HCT116 (cell line): Measurements from ENCODE around the gene ULBP1. TPM values are rescaled to one million over a fixed set of nuclear protein-coding genes. Genes with fewer than 3 reads are reported as not detected.
"Not testable (repeated sequence)": the region's sequence is repeated elsewhere in the genome, so short reads cannot be mapped to it uniquely, and the experiment has no call there.

Experiments
- ATAC-seq: fragments of 200-7000 bp; cut with Tn5 transposase; 2 replicates; pipeline ENCODE4 v1.9.1; 2020; ENCODE audit warnings: mild to moderate bottlenecking, moderate library complexity
- BruUV-seq: library from RNA; stranded (reverse); fragments of 400-500 nt; replicated peaks from 2 replicates; lab custom pipeline; 2021; lab: Mats Ljungman, UMichigan
- CTCF ChIA-PET: fragments of 300-600 bp; sonication (Branson Sonifier 250); formaldehyde crosslinking; loops from one replicate; lab custom pipeline; 2021; ENCODE audit warnings: antibody characterized with exemption; lab: Charles Lee
- POLR2A ChIA-PET: fragments of 300-600, 350-600 bp; sonication (Branson Sonifier 250); formaldehyde crosslinking; loops from one replicate; lab custom pipeline; 2021; ENCODE audit warnings: antibody characterized with exemption; lab: Charles Lee
- RAD21 ChIA-PET, 2 experiments: fragments of 300-600 bp; sonication (Branson Sonifier 250); formaldehyde crosslinking; loops; one replicate each; lab custom pipeline; 2023; ENCODE audit warnings: low total read pairs in 2 of 2; ENCODE audit not compliant: uncharacterized antibody in 2 of 2, unreplicated experiment in 2 of 2, low non-redundant PET in 1 of 2; lab: Charles Lee
- DNase-seq: peaks from one replicate; pipeline ENCODE4 v3.0.0-alpha.2; 2010; ENCODE audit warnings: low read depth, low spot score
- H2AFZ ChIP-seq: fragments of 200-600 bp; shearing (Covaris generic), sonication (generic); 2 replicates; pipeline ENCODE4 v1.6.1; 2017; ENCODE audit warnings: low read depth, mixed run types, mixed read lengths, antibody characterized with exemption, low read length; ENCODE audit not compliant: poor library complexity, severe bottlenecking
- H3K27ac ChIP-seq: 2 replicates; pipeline ENCODE4 v1.5.1; 2012; ENCODE audit warnings: low read depth, low read length
- H3K27me3 ChIP-seq: fragments of 200-600 bp; sonication (generic); 2 replicates; pipeline ENCODE4 v1.6.1; 2016; ENCODE audit warnings: mixed run types, low read length, mixed read lengths; ENCODE audit not compliant: insufficient read depth
- H3K36me3 ChIP-seq, 2 experiments: fragments of 200-500 bp in 1 of 2; fragments of 200-600 bp in 1 of 2; sonication (Bioruptor generic) in 1 of 2; sonication (generic) in 1 of 2; 2 replicates each; pipeline versions ENCODE4 v1.5.1 to v1.6.1; 2014 to 2016; ENCODE audit warnings: low read length in 2 of 2, inconsistent platforms in 1 of 2, mixed read lengths in 1 of 2, mixed run types in 1 of 2; ENCODE audit not compliant: insufficient read depth in 2 of 2, control insufficient read depth in 1 of 2
- H3K4me1 ChIP-seq, 2 experiments: fragments of 200-600 bp in 1 of 2; sonication (generic) in 1 of 2; 2 replicates each; pipeline versions ENCODE4 v1.5.1 to v1.6.1; 2012 to 2017; ENCODE audit warnings: low read length in 2 of 2, inconsistent platforms in 1 of 2, mild to moderate bottlenecking in 1 of 2, mixed read lengths in 1 of 2, mixed run types in 1 of 2, moderate library complexity in 1 of 2; ENCODE audit not compliant: insufficient read depth in 2 of 2, control insufficient read depth in 1 of 2
- H3K4me2 ChIP-seq: fragments of 200-600 bp; sonication (generic); 2 replicates; pipeline ENCODE4 v1.6.1; 2017; ENCODE audit warnings: mixed run types, low read length, mixed read lengths
- H3K4me3 ChIP-seq, 2 experiments: fragments of 200-600 bp in 1 of 2; sonication (generic) in 1 of 2; replicated peaks in 1 of 2; 2 replicates each; pipeline ENCODE4 v1.5.1; 2011 to 2016; ENCODE audit warnings: low read length in 2 of 2, control low read depth in 1 of 2, low read depth in 1 of 2, mild to moderate bottlenecking in 1 of 2, mixed read lengths in 1 of 2, mixed run types in 1 of 2
- H3K79me2 ChIP-seq: fragments of 200-600 bp; sonication (generic); 2 replicates; pipeline ENCODE4 v1.6.1; 2017; ENCODE audit warnings: mild to moderate bottlenecking, mixed run types, low read length, moderate library complexity, mixed read lengths; ENCODE audit not compliant: insufficient read depth
- H3K9ac ChIP-seq: fragments of 200-600 bp; sonication (generic); 2 replicates; pipeline ENCODE4 v1.6.1; 2016; ENCODE audit warnings: low read length, mixed read lengths
- H3K9me2 ChIP-seq: fragments of 200-600 bp; sonication (generic), shearing (Covaris generic); 2 replicates; pipeline ENCODE4 v1.6.1; 2017; ENCODE audit warnings: mixed run types, mild to moderate bottlenecking, moderate library complexity; ENCODE audit not compliant: insufficient read depth
- H3K9me3 ChIP-seq, 2 experiments: fragments of 200-500 bp in 1 of 2; fragments of 200-600 bp in 1 of 2; sonication (Bioruptor generic) in 1 of 2; sonication (generic) in 1 of 2; 2 replicates each; pipeline ENCODE4 v1.6.1; 2014 to 2017; ENCODE audit warnings: low read length in 2 of 2, mixed read lengths in 2 of 2, inconsistent platforms in 1 of 2, low read depth in 1 of 2, mild to moderate bottlenecking in 1 of 2, mixed run types in 1 of 2, moderate library complexity in 1 of 2; ENCODE audit not compliant: control insufficient read depth in 1 of 2, insufficient read depth in 1 of 2
- H4K20me1 ChIP-seq: fragments of 200-600 bp; sonication (generic), shearing (Covaris generic); 2 replicates; pipeline ENCODE4 v1.6.1; 2017; ENCODE audit warnings: mixed run types, mild to moderate bottlenecking, moderate library complexity; ENCODE audit not compliant: insufficient read depth
- intact Hi-C: fragments of 100-400 bp; cut with micrococcal nuclease; formaldehyde crosslinking; loops from 2 replicates; pipeline ENCODE4 v1.10.0; 2022
- total RNA-seq: library from RNA; stranded (reverse); gene quantifications from one replicate; pipeline ENCODE4 v1.2.1, GENCODE V29; 2021; ENCODE audit not compliant: unreplicated experiment

The ULBP1 gene
- total RNA-seq, 1 experiment from 2014 or later, result 12.4 TPM

DNA sequence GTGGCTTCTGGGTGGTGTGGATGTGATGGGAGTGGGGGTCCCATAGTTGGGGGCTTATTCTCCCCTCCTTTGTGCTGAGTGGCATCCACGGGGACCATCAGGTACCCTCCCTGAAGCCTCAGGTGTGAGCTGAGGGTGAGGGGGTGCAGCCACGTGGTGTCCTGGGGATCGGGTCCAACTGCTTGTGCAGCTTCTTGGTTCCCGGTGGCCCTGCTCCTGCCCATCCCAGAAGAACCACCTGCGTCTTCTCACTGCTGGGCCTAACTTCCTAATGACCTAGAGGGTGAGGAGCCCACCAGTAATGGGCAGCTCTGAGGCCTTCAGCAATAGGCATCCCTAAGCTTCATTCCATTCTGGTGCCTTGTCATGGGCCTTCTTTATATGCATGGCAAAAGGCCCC is 20.4 kb upstream of the ULBP1 start:
- H3K4me2 ChIP-seq, POLR2A ChIA-PET, ATAC-seq, H4K20me1 ChIP-seq, H3K27me3 ChIP-seq, CTCF ChIA-PET, H3K79me2 ChIP-seq, H3K4me1 ChIP-seq, H3K9me3 ChIP-seq, H3K9ac ChIP-seq, BruUV-seq, DNase-seq, H3K9me2 ChIP-seq, H3K27ac ChIP-seq, H3K4me3 ChIP-seq, RAD21 ChIA-PET, intact Hi-C loops, H2AFZ ChIP-seq, H3K36me3 ChIP-seq: not testable (repeated sequence)

DNA sequence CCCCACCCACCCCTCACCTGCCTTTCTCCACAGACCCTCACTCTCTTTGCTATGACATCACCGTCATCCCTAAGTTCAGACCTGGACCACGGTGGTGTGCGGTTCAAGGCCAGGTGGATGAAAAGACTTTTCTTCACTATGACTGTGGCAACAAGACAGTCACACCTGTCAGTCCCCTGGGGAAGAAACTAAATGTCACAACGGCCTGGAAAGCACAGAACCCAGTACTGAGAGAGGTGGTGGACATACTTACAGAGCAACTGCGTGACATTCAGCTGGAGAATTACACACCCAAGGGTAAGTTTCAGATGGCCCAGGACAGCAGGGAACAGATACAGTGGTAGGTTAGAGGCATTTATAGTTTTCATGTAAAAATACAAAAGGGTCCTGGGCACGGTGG is 18.5 kb upstream of the ULBP1 start:
- RAD21 ChIA-PET, H3K4me1 ChIP-seq, H3K27me3 ChIP-seq, H3K27ac ChIP-seq, H3K4me3 ChIP-seq, H3K9ac ChIP-seq, H2AFZ ChIP-seq, H4K20me1 ChIP-seq, H3K79me2 ChIP-seq, H3K36me3 ChIP-seq, BruUV-seq, CTCF ChIA-PET, H3K9me3 ChIP-seq, H3K9me2 ChIP-seq, ATAC-seq, POLR2A ChIA-PET, H3K4me2 ChIP-seq, intact Hi-C loops, DNase-seq: not testable (repeated sequence)

GRCh38 chr6:149946631-149947030 is 17.1 kb upstream of the ULBP1 start:
- H3K4me1 ChIP-seq, H4K20me1 ChIP-seq, ATAC-seq, H3K36me3 ChIP-seq, H3K27ac ChIP-seq, BruUV-seq, H3K79me2 ChIP-seq, H3K4me2 ChIP-seq, H3K27me3 ChIP-seq, DNase-seq, POLR2A ChIA-PET, H3K4me3 ChIP-seq, H3K9me3 ChIP-seq, H2AFZ ChIP-seq, CTCF ChIA-PET, H3K9me2 ChIP-seq, H3K9ac ChIP-seq, intact Hi-C loops, RAD21 ChIA-PET: not testable (repeated sequence)

GRCh38 chr6:149947533-149947932 is 16.2 kb upstream of the ULBP1 start:
- H3K9ac ChIP-seq, H3K27ac ChIP-seq, POLR2A ChIA-PET, H3K4me1 ChIP-seq, DNase-seq, H3K9me3 ChIP-seq, ATAC-seq, H3K4me2 ChIP-seq, H2AFZ ChIP-seq, H3K79me2 ChIP-seq, RAD21 ChIA-PET, intact Hi-C loops, H3K27me3 ChIP-seq, BruUV-seq, CTCF ChIA-PET, H3K36me3 ChIP-seq, H4K20me1 ChIP-seq, H3K9me2 ChIP-seq, H3K4me3 ChIP-seq: not testable (repeated sequence)
